ENCODE results near the gene NFATC1.
"Not testable (repeated sequence)": the region's sequence is repeated elsewhere in the genome, so short reads cannot be mapped to it uniquely, and the experiment has no call there.

The NFATC1 gene

DNA sequence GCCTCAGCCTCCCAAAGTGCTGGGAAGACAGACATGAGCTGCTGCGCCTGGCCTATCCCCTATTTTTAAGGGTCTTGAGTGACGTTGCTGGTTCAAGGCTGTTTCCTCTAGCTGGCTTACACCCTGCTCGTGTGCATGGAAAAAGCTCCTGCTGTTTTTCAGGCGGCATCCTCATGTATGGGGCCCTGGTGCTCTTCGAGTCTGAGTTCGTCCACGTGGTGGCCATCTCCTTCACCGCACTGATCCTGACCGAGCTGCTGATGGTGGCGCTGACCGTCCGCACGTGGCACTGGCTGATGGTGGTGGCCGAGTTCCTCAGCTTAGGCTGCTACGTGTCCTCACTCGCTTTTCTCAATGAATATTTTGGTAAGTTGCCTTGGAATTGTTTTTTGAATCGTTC is 22.0 kb upstream of the NFATC1 start:
- Histone ChIP-seq H2AFZ (no peak overlapping the region), H3K79me2 (no peaks in the 10 kb centered on the region), H3K9me3 (ENCODE audit: control insufficient read depth, low read length) (no peaks in the 10 kb centered on the region), H3K4me3 (ENCODE audit: low read depth, low read length) (no peak overlapping the region), H3K4me1 (no peaks in the 10 kb centered on the region), H3K4me2 (ENCODE audit: low read length) (no peak overlapping the region), H3K27ac (no peak overlapping the region), H3K9ac (no peak overlapping the region), H3K27me3 (ENCODE audit: control insufficient read depth, insufficient read depth, low read length) (no peaks in the 10 kb centered on the region), H3K36me3 (ENCODE audit: control insufficient read depth, insufficient read depth, low read length) (no peaks in the 10 kb centered on the region)
- TF ChIP-seq, protein P1, sequence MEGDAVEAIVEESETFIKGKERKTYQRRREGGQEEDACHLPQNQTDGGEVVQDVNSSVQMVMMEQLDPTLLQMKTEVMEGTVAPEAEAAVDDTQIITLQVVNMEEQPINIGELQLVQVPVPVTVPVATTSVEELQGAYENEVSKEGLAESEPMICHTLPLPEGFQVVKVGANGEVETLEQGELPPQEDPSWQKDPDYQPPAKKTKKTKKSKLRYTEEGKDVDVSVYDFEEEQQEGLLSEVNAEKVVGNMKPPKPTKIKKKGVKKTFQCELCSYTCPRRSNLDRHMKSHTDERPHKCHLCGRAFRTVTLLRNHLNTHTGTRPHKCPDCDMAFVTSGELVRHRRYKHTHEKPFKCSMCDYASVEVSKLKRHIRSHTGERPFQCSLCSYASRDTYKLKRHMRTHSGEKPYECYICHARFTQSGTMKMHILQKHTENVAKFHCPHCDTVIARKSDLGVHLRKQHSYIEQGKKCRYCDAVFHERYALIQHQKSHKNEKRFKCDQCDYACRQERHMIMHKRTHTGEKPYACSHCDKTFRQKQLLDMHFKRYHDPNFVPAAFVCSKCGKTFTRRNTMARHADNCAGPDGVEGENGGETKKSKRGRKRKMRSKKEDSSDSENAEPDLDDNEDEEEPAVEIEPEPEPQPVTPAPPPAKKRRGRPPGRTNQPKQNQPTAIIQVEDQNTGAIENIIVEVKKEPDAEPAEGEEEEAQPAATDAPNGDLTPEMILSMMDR (IDR thresholded peaks at IDR 0.05), result no peak

DNA sequence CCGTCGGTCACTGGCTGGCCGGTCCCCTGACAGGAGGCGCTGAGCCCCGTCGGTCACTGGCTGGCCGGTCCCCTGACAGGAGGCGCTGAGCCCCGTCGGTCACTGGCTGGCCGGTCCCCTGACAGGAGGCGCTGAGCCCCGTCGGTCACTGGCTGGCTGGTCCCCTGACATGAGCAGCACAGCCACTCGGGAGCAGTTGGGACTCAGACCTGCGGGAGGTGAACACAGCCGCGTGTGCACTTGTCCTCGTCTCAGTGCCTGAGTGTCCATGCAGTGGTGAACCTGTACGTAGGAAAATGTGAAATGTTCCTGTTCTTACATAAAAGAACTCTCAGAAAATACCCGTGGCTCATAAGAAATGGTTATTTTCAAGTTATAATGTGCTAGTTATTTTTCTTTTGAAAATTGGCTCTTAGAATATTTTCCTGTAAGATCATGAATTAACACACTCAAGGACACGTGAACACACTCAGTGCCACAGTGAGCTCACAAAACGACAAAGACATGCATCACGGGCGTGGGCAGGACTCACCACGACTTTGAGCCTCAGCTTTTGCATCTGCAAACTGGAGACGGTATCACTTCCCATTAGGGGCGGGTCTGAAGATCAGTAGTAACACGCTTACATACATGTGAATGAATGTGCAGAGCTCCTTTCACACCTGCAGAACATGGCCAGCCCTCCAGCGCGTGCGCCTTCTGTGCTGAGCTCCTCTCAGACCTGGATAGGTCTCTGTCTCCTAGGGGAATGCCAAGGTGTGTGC is 21.1 kb upstream of the NFATC1 start:
- H3K4me1 ChIP-seq, result no peaks in the 10 kb centered on the region
- TF ChIP-seq, protein P1 (IDR thresholded peaks at IDR 0.05), result no peak
- no peak overlapping the region for H3K4me3 ChIP-seq (ENCODE audit: low read depth, low read length)
- no peak overlapping the region for H3K27ac ChIP-seq
- H3K4me2 ChIP-seq (ENCODE audit: low read length), result no peak overlapping the region
- H3K9me3 ChIP-seq (ENCODE audit: control insufficient read depth, low read length), result no peaks in the 10 kb centered on the region
- H3K27me3 ChIP-seq (ENCODE audit: control insufficient read depth, insufficient read depth, low read length), result no peaks in the 10 kb centered on the region
- H3K79me2 ChIP-seq, result no peaks in the 10 kb centered on the region
- H2AFZ ChIP-seq, result no peak overlapping the region
- H3K36me3 ChIP-seq (ENCODE audit: control insufficient read depth, insufficient read depth, low read length), result no peaks in the 10 kb centered on the region
- no peak overlapping the region for H3K9ac ChIP-seq

DNA sequence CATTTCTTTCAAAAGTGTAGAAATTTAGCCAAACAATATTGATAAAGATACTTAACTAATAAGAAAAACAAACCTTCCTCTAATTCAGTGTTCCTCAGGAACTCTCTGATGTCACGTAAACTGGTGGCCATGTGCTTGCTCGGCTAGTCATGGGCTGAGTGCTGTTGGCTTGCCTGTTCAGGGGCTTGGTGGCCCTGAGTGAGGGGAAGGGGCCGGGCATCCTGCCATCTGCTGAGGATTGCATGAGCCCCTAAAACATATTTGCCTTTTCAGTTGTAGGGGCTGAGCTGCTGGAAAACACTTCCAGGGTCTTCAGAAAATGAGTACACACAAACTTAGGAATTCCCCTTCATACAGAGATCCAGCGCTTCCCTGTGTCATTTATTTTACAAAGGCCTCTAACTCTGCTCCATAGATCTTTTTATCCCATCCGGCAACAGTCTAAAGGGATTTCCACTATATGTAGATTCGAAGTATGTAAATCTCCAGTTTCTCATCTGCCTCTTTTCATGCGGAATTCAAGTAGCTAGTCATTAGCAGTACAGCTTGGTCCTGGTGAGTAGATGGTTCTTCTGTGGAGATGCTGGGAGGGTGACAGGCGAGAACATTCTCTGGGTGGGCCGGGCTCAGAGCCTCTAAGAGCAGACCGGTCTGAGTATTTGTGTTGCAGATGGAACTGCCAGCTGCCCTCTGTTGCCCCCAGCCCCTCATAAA is 20.1 kb upstream of the NFATC1 start:
- Histone ChIP-seq H3K9ac (no peak overlapping the region), H3K9me3 (ENCODE audit: control insufficient read depth, low read length) (no peaks in the 10 kb centered on the region), H3K4me2 (ENCODE audit: low read length) (no peak overlapping the region), H3K27me3 (ENCODE audit: control insufficient read depth, insufficient read depth, low read length) (no peaks in the 10 kb centered on the region), H3K36me3 (ENCODE audit: control insufficient read depth, insufficient read depth, low read length) (no peaks in the 10 kb centered on the region), H2AFZ (no peak overlapping the region), H3K4me3 (ENCODE audit: low read depth, low read length) (no peak overlapping the region), H3K4me1 (no peaks in the 10 kb centered on the region), H3K27ac (no peak overlapping the region), H3K79me2 (no peaks in the 10 kb centered on the region)
- TF ChIP-seq, protein P1 (IDR thresholded peaks at IDR 0.05), result no peak

DNA sequence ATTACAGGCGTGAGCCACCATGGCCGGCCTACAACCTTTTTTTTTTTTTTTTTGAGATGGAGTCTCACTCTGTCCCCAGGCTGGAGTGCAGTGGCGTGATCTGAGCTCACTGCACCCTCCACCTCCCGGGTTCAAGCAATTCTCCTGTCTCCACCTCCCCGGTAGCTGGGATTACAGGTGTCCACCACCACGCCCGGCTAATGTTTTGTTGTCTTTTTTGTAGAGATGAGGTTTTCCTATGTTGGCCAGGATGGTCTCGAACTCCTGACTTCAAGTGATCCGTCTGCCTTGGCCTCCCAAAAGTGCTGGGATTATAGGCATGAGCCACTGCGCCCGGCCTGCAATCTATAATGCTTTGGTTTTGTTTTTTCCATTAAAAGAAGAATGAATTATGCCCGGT is 19.1 kb upstream of the NFATC1 start:
- H3K4me1 ChIP-seq; H3K27me3 ChIP-seq (ENCODE audit: control insufficient read depth, insufficient read depth, low read length); H3K9ac ChIP-seq; H3K4me2 ChIP-seq (ENCODE audit: low read length); H3K79me2 ChIP-seq; H3K27ac ChIP-seq; H3K4me3 ChIP-seq (ENCODE audit: low read depth, low read length); H3K9me3 ChIP-seq (ENCODE audit: control insufficient read depth, low read length); H2AFZ ChIP-seq; H3K36me3 ChIP-seq (ENCODE audit: control insufficient read depth, insufficient read depth, low read length): not testable (repeated sequence)

DNA sequence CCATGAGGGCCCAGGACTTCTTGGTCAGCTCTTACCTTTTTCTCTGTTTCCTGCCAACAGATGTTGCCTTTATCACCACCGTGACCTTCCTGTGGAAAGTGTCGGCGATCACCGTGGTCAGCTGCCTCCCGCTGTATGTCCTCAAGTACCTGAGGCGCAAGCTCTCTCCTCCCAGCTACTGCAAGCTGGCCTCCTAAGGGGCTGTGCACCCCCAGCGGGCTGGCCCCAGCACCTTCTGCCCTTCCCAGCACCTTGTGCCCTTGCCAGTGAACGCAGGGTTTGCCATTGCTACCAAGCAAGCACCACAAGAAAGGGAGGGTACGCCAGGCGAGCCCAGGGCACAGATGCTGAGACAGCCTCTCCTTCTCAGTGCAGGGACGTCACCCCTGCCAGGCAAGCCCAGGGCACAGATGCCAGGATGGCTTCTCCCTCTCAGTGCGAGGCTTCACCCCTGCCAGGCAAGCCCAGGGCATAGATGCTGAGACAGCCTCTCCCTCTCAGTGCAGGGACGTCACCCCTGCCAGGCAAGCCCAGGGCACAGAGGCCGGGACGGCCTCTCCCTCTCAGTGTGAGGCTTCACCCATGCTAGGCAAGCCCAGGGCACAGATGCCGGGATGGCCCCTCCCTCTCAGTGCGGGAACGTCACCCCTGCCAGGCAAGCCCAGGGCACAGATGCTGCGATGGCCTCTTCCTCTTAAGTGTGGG is 18.4 kb upstream of the NFATC1 start:
- TF ChIP-seq, protein P1 (IDR thresholded peaks at IDR 0.05), result no peak
- H3K79me2 ChIP-seq, result no peaks in the 10 kb centered on the region
- H3K27ac ChIP-seq, result no peak overlapping the region
- no peak overlapping the region for H3K4me3 ChIP-seq (ENCODE audit: low read depth, low read length)
- H3K27me3 ChIP-seq (ENCODE audit: control insufficient read depth, insufficient read depth, low read length), result no peaks in the 10 kb centered on the region
- H3K9ac ChIP-seq, result no peak overlapping the region
- no peaks in the 10 kb centered on the region for H3K4me1 ChIP-seq
- no peak overlapping the region for H2AFZ ChIP-seq
- no peak overlapping the region for H3K4me2 ChIP-seq (ENCODE audit: low read length)
- no peaks in the 10 kb centered on the region for H3K9me3 ChIP-seq (ENCODE audit: control insufficient read depth, low read length)
- no peaks in the 10 kb centered on the region for H3K36me3 ChIP-seq (ENCODE audit: control insufficient read depth, insufficient read depth, low read length)

All from parathyroid adenoma (tissue), 2 donors.